Subcutaneous adipose tissue (tissue), 4 donors: ENCODE measurements around the gene IL4R. TPM values are rescaled to one million over a fixed set of nuclear protein-coding genes. Genes with fewer than 3 reads are reported as not detected.

Experiments used
- total RNA-seq, 4 donors: library from RNA; depleted of rRNA; stranded (reverse); fragments of >200 nt; gene quantifications; one replicate each; pipeline ENCODE4 v1.1.0, GENCODE V29; 2016
- TF ChIP-seq, protein P1 (sequence below): fragments of 450-650 bp; IDR thresholded peaks from one replicate; pipeline ENCODE4 v1.5.1; 2016; ENCODE audit warnings: low read depth, mild to moderate bottlenecking, control low read depth, antibody characterized with exemption, moderate library complexity

The IL4R gene
- total RNA-seq, 4 donors from 2014 or later, result 14.7 to 37.3 (median 30.4) TPM

DNA sequence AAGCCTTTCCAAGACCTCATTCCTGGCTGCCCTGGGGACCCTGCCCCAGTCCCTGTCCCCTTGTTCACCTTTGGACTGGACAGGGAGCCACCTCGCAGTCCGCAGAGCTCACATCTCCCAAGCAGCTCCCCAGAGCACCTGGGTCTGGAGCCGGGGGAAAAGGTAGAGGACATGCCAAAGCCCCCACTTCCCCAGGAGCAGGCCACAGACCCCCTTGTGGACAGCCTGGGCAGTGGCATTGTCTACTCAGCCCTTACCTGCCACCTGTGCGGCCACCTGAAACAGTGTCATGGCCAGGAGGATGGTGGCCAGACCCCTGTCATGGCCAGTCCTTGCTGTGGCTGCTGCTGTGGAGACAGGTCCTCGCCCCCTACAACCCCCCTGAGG, 49.5 kb downstream of the IL4R start:
- TF ChIP-seq, protein P1, sequence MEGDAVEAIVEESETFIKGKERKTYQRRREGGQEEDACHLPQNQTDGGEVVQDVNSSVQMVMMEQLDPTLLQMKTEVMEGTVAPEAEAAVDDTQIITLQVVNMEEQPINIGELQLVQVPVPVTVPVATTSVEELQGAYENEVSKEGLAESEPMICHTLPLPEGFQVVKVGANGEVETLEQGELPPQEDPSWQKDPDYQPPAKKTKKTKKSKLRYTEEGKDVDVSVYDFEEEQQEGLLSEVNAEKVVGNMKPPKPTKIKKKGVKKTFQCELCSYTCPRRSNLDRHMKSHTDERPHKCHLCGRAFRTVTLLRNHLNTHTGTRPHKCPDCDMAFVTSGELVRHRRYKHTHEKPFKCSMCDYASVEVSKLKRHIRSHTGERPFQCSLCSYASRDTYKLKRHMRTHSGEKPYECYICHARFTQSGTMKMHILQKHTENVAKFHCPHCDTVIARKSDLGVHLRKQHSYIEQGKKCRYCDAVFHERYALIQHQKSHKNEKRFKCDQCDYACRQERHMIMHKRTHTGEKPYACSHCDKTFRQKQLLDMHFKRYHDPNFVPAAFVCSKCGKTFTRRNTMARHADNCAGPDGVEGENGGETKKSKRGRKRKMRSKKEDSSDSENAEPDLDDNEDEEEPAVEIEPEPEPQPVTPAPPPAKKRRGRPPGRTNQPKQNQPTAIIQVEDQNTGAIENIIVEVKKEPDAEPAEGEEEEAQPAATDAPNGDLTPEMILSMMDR, result no peak

DNA sequence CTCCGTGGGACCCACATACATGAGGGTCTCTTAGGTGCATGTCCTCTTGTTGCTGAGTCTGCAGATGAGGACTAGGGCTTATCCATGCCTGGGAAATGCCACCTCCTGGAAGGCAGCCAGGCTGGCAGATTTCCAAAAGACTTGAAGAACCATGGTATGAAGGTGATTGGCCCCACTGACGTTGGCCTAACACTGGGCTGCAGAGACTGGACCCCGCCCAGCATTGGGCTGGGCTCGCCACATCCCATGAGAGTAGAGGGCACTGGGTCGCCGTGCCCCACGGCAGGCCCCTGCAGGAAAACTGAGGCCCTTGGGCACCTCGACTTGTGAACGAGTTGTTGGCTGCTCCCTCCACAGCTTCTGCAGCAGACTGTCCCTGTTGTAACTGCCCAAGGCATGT, 50.0 kb downstream of the IL4R start:
- TF ChIP-seq, protein P1, result no peak

DNA sequence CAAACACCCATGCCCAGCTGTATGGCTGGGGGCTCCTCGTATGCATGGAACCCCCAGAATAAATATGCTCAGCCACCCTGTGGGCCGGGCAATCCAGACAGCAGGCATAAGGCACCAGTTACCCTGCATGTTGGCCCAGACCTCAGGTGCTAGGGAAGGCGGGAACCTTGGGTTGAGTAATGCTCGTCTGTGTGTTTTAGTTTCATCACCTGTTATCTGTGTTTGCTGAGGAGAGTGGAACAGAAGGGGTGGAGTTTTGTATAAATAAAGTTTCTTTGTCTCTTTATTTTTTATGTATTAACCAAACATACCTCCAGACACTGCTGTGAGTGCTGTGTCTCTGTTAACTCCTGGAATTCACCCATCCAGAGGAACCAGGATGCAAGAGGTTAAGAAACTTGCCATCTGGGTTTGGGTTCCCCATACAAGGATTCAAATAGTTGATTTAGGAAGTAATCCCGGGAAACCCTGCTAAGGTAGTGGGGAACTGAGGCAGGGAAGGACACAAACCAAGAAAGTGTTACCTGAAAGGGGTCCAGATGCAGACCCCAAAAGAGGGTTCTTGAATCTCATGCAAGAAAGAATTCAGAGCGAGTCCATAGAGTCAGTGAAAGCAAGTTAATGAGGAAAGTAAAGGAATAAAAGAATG, 50.8 kb downstream of the IL4R start:
- TF ChIP-seq, protein P1, result no peak

DNA sequence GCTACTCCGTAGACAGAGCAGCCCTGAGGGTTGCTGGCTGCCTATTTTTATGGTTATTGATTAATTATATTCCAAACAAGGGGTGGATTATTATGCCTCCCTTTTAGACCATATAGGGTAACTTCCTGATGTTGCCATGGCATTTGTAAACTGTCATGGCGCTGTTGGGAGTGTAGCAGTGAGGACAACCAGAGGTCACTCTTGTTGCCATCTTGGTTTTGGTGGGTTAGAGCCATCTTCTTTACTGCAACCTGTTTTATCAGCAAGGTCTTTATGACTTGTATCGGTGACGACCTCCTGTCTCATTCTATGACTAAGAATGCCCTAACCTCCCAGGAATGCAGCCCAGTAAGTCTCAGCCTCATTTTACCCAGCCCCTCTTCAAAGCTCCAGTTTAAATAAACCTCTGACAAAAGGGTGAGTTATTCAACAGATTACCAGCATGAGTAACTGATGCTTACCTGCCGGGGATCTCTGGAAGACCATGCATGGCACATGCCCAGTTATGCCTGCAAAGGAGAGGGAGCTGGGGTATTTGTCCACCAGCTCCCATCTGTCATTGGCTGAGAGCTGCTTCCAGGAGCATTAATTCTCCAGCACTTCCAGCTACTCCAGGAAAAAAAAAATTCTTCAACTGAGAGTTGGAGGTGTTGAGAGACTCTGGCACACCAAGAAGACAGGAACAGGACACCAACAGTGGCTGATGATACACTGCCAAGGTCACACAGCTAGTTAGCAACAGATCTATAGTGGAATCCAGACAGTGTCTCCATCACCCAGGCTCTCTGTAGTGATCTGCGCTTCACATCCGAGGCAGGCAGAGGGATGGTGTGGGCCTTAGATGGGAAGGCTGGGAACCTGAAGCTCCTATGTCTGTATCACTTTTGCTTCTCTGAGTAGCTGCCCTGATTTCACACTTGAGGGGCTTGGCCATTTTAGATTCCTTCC, 51.6 kb downstream of the IL4R start:
- TF ChIP-seq, protein P1, result no peak

DNA sequence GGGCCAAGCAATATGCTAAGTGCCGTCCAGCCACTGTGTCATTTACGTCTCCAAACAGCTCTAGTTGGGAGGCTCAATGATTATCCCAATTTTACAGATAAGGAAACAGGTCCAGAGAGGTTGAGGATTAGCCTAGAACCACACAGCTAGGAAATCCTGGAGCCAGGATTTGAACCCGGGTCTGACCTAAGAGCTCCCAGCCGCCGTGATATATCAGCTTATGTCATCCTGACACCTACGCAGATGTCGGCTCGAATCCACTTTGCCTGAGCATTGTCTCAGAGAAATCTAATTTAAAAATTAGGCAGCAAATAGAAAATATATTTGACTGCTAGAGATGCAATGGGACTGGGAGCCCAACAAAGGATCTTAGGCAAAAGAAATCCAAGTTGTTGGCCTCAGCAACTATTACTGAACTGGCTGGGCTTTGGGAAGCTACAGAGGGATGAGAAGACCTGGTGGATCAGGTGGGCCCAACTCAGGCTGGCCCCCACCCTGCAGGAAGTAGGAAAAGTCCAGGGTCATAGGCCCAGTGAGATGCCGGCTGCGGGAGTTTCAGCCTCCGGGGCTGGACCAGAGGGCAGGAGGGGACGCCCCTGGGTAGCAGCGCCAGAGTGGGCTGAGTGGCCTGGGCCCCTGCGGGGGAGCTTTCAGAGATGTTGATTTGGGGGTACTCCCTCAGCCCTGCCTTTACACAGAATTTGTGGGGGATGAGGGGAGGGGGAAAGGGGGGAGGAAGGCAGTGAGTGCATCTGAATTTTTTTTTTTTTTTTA, 53.1 kb downstream of the IL4R start:
- TF ChIP-seq, protein P1, result no peak

DNA sequence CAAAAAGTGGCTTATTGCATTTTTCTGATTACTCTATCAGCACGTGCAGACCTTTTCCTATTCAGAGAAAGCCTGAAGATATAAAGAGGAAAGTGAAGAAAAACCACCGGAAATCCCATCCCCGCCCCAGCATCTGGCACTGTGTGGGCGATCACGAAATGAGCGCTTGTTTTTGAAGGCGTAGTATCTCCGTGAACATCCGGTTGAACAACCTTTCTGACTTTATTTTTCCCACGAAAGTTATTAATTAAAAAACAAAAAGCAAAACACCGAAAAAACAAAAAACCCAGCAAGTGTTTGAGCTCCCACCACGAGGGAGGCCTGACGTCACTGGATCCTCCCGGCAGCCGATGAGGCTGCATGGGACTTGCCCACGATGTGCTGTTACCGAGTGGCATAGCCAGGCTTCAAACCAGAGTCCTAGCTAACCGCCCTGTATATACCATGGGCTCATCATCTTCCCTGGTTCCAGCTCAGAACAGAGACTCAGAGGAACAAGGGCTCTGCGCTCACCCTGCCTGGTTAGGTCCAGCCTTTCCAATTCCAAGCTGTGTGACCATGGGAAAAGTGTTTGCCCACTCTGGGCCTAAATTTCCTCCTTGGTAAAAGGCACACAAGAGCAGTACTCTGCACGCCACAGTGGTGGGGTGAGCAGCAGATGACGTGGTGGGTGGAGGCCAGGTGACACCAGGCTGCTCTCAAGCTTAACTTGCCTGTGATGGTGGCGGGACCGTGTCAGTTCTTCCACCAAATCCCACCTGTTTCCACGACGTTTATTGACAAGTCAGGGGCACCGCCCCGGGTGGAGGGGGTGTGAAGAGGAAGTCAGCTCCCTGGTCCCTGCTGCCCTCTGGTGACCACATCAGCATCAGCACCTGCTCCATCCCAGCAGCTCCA, 53.9 kb downstream of the IL4R start:
- TF ChIP-seq, protein P1, result no peak
